NCI-H446 (cell line): Measurements from ENCODE around the gene KLF6.
A peak's percentile ranks its signal among the peaks of the same experiment; 100 is the strongest.

Experiments used
- DNase-seq, 2 experiments: peaks; one replicate each; lab custom pipeline; 2025; lab: John Stamatoyannopoulos, UW

Gene KLF6

GRCh38 chr10:3784510-3785250 lies at the start of gene KLF6:
TSS of gene KLF6 (minus strand) at chr10:3785209. CDS start at chr10:3785014, 195 bp downstream.
- DNase-seq = peak in 1 of 2 experiments; percentile 40

GRCh38 chr10:3834404-3834803 lies 49.4 kb upstream of the KLF6 start:
- no peak for DNase-seq

GRCh38 chr10:3833046-3833445 lies 48.0 kb upstream of the KLF6 start:
- DNase-seq = no peak

- DNase-seq = no peak
These were observed 47.2 kb upstream of the KLF6 start for GRCh38 chr10:3832022-3832786.

- no peak for DNase-seq
These were observed 46.6 kb upstream of the KLF6 start for GRCh38 chr10:3831608-3832007.

- DNase-seq = no peak
These were observed 45.9 kb upstream of the KLF6 start for GRCh38 chr10:3830946-3831345.

- DNase-seq = no peak
These were observed 44.4 kb upstream of the KLF6 start for GRCh38 chr10:3829156-3830050.

- no peak for DNase-seq
These were observed 43.6 kb upstream of the KLF6 start for GRCh38 chr10:3828404-3829155.

GRCh38 chr10:3827768-3828403 lies 42.9 kb upstream of the KLF6 start:
- DNase-seq = no peak

- no peak for DNase-seq
These were observed 42.3 kb upstream of the KLF6 start for GRCh38 chr10:3827266-3827665.

GRCh38 chr10:3825862-3826351 lies 40.9 kb upstream of the KLF6 start:
- no peak for DNase-seq

GRCh38 chr10:3825244-3825643 lies 40.2 kb upstream of the KLF6 start:
- no peak for DNase-seq

GRCh38 chr10:3822541-3823330 lies 37.7 kb upstream of the KLF6 start:
- DNase-seq = no peak

- no peak for DNase-seq
These were observed 35.2 kb upstream of the KLF6 start for GRCh38 chr10:3820255-3820654.

- no peak for DNase-seq
These were observed 32.0 kb upstream of the KLF6 start for GRCh38 chr10:3816995-3817394.

GRCh38 chr10:3814838-3815220 lies 29.8 kb upstream of the KLF6 start:
- DNase-seq = no peak

GRCh38 chr10:3813986-3814837 lies 29.2 kb upstream of the KLF6 start:
- DNase-seq = no peak

- no peak for DNase-seq
These were observed 28.3 kb upstream of the KLF6 start for GRCh38 chr10:3813267-3813666.

- no peak for DNase-seq
These were observed 27.1 kb upstream of the KLF6 start for GRCh38 chr10:3812141-3812540.
